Umbilical cord (tissue), 2 donors: ENCODE measurements around the gene POLR2E. TPM values are rescaled to one million over a fixed set of nuclear protein-coding genes. Genes with fewer than 3 reads are reported as not detected.

Experiments used
- DNase-seq: peaks from one replicate; pipeline ENCODE4 v3.0.0-alpha.2; 2015; ENCODE audit warnings: low spot score
- total RNA-seq: library from RNA; depleted of rRNA; stranded (reverse); fragments of >200 nt; gene quantifications from one replicate; pipeline ENCODE4 v1.2.3, GENCODE V29; 2014; ENCODE audit warnings: low replicate concordance; ENCODE audit not compliant: insufficient read depth

POLR2E gene
- total RNA-seq, 1 donor from 2014 or later, result 42.6 TPM

DNA sequence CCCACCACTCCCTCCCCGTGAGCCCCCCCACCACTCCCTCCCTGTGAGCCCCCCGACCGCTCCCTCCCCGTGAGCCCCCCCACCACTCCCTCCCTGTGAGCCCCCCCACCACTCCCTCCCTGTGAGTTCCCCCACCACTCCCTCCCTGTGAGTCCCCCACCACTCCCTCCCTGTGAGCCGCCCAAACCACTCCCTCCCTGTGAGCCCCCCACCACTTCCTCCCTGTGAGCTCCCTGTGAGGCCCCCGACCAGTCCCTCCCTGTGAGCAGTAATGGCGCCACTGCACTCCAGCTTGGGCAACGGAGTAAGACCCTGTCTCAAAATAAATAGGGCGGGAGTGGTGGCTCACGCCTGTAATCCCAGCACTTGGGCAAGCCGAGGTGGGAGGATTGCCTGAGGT, 45.4 kb downstream of the POLR2E start:
- DNase-seq, result no peak

DNA sequence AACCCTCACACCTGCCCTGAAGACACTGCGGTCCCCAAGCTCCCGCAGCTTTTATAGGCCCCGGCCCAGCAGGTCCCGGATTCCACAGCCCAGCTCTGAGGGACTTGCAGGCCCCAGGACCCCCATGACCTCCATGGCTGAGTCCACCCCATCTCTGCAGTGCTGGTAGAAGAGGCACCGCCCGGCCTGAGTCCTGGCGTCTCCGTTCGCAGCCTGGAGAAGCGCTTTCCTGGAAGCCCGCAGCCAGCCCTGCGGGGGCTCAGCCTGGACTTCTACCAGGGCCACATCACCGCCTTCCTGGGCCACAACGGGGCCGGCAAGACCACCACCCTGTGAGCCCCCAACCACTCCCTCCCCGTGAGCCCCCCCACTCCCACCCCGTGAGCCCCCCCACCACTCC, 46.1 kb downstream of the POLR2E start:
- no peak for DNase-seq

DNA sequence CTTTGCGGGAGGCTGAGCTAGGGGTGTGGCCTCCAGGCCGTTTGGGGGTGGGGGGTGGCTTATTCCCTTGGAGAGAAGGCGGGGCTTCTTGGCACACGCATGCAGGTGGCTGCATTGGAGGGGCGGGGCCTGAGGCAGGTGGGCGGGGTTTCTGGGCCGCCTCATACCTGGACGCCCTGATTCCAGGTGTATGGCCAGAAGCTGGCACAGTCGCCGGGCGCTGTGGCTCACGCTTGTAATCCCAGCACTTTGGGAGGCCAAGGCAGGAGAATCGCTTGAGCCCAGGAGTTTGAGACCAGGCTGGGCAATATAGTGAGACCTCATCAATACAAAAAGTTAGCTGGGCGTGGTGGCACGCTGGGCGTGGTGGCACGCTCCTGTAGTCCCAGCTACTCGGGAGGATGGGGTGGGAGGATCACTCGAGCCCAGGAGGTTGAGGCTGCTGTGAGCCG, 47.5 kb downstream of the POLR2E start:
- DNase-seq, result no peak

DNA sequence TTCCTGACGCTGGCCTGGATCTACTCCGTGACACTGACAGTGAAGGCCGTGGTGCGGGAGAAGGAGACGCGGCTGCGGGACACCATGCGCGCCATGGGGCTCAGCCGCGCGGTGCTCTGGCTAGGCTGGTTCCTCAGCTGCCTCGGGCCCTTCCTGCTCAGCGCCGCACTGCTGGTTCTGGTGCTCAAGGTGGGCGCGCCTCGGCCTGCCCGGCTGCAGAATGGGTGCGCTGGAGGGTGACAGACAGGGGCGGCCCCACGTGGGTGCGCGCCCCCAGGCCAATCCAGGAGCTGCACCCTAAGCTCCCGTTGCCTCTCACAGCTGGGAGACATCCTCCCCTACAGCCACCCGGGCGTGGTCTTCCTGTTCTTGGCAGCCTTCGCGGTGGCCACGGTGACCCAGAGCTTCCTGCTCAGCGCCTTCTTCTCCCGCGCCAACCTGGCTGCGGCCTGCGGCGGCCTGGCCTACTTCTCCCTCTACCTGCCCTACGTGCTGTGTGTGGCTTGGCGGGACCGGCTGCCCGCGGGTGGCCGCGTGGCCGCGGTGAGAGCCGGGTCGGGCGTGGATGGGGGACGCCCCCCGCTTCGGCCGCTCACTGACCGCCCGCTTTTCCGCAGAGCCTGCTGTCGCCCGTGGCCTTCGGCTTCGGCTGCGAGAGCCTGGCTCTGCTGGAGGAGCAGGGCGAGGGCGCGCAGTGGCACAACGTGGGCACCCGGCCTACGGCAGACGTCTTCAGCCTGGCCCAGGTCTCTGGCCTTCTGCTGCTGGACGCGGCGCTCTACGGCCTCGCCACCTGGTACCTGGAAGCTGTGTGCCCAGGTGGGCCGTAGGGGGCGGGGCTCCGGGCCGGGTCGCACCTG, 48.1 kb downstream of the POLR2E start:
- DNase-seq, result no peak

DNA sequence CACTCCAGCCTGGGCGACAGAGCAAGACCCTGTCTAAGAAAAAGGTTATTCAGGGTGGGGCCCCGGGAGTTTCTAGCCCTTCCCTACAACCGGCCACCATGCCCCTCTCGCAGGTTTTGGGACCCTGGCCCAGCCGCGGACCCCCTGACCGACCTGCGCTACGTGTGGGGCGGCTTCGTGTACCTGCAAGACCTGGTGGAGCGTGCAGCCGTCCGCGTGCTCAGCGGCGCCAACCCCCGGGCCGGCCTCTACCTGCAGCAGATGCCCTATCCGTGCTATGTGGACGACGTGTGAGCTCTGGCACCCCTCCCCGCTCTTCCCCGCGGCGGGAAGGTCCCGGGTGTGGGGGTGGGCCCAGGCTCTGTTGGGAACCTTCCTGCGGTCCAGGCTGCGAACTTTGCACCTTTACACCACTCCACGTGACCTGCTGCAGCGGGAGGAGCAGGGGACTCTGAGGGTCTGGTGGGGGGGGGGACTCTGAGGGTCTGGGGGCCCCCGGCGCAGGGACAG, 49.0 kb downstream of the POLR2E start:
- no peak for DNase-seq

DNA sequence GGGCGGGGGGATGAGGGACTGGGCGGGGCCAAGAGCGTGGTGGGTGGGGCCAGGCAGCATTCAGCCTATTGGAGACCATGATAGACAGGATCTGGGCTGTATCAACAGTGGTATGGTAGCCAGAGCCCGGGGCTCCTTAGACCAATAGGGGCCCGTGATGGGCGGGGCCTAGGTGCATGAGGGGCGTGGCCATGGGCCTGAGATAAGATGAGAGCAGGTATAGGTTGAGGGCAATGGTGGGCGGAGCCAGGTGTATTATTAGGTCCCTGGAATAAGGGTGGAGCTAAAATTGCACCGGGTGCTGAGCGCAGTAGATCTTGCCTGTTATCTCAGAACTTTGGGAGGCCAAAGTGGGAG, 50.0 kb downstream of the POLR2E start:
- no peak for DNase-seq

DNA sequence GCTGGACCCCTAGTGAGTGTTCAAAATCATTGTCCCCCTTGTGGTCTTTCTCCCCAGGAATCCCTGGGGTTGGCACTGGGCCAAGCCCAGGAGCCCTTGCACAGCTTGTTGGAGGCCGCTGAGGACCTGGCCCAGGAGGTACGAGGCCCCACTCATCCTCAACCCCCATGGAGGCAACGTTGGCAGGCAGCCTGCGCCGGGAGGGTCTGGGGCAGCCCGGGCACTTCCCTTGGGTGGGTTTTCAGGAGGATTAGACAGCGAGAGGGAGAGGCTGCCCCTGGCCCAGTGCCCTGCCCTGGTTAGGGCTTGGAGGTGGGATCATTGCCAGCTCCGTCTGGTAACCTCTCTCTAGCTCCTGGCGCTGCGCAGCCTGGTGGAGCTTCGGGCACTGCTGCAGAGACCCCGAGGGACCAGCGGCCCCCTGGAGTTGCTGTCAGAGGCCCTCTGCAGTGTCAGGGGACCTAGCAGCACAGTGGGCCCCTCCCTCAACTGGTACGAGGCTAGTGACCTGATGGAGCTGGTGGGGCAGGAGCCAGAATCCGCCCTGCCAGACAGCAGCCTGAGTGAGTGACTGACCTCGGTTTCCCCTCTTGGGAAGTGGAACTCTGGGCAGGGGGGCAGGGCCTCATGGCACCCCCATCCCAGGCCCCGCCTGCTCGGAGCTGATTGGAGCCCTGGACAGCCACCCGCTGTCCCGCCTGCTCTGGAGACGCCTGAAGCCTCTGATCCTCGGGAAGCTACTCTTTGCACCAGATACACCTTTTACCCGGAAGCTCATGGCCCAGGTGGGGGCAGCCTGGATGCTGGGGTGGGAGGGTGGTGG, 52.3 kb downstream of the POLR2E start:
- peak; percentile 31 for DNase-seq

DNA sequence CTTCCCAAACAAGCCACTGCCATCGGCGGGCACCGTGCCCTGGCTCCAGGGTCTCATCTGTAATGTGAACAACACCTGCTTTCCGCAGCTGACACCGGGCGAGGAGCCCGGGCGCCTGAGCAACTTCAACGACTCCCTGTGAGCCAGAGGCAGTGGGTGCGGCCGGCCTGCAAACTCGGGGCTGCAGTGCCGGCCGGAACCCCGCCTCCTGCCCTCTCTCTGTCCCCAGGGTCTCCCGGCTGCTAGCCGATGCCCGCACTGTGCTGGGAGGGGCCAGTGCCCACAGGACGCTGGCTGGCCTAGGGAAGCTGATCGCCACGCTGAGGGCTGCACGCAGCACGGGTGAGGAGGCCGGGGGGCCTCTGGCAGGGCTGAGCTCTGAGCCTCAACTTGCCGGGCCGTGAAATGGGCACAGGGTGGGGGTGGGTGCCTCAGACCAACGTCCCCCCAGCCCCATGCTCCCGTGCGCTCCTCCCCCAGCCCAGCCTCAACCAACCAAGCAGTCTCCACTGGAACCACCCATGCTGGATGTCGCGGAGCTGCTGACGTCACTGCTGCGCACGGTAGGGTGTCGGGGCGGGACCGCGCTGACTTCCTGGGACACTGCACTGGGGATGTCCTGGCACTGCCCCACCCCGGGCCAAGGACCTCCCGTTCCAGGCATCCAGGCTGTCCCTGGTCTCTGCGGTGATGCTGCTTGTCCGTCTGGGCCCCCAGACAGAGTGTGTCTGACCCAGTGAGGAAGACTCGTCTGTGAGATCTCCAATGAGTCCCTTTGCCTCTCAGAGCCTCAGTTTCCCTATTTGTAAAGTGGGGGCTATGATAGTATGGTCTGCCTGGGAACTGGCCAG, 53.1 kb downstream of the POLR2E start:
- DNase-seq, result no peak

DNA sequence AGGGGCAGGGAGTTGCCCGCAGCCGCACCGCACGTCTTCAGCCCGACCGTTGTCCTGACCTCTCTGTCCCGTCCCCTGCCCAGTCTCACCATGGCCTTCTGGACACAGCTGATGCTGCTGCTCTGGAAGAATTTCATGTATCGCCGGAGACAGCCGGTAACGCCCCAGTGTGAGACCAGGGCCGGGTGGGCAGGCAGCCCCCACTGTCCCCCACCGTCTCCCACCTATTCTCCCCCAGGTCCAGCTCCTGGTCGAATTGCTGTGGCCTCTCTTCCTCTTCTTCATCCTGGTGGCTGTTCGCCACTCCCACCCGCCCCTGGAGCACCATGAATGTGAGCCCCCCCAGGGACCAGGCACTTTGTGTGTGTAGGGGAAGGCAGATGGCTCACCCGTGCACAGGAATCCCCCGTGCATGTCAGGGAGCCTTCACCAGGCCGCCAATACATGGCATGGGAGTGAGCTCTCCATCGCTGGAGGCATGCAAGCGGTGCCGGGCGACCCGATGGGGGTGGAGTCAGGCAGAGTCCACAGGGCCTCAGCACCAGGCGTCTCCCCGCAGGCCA, 53.8 kb downstream of the POLR2E start:
- DNase-seq, result no peak

DNA sequence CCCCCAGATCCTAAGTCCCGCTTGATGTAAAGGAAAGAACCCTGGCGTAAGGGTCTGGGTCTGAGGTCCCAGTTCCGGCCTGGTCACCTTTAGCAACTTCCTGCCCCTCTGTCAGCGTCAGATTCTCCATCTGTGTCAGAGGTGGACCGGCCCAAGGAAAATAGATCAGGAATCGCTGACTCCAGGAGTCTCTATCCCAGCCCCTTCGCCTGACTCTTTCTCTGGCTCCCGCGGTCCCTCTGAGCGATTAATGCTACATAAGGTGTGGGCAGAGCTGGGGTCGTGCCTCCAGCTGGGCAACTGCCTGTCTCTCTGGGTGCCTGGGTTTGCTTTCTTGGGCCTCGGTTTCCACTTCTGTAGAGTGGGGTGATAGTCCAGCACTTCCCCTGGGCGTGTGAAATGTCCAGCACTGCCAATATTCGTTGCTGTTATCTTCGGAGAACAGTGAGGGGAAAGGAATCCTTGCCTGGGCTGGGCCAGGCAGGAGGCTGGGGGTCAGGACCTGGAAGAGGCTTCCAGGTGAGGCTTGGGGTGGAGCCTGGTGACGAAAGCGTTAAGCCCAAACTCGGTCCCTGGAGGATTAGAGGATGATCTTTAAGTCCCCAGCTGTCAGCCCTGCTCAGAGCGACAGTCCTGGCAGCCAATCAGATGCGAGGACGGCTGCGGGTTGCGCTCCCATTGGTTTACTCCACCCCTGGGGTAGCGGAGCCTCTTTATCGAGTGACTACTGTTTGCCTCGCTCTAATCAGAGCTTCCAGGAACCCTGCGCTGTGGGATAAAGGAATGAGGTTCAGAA, 54.5 kb downstream of the POLR2E start:
- peak; percentile 90 for DNase-seq

DNA sequence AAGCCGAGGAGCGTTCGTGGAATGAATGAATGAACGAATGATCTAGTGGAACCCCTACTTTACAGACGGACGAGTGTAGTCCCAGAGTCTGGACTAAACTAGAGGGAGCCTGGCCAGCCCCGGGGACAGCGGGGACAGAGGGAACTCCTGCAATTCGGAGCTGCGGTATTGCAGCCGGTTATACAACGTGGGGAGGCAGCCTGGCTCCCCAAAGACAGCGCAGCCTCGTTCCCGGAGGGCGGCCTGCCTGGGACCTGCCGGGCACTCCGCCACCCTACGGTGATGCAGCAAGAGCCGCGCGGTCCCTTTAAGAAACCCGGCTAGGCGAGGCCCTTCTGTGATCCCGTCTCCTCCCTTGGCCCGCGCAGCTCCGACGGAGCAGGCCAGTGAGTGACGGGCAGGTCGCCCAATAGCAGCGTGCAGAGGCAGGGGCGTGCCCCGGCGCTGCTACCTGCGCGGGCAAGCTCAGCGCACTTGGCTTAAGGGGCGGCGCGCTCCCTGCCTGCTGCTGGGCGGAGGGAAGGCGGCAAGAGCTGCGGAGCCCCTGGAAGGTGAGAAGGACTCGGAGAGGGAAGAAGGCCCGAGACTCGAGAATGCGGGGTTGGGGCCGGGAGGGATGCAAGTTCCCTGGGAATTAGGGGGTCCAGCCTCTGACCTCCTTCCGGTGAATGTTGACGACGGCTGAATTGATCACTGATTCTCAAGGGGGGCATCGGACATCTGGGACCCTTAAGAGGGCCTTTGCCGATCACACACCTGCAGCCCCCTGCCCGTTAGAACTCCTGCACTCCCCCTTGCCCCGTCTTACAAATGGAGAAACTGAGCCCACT, 55.3 kb downstream of the POLR2E start, which contains the start of gene ABCA7:
TSS of gene ABCA7 (plus strand) at position 462 of the 830 bp plus-strand sequence. CDS start 1,255 bp downstream, outside the sequence.
- peak; percentile 98 for DNase-seq

DNA sequence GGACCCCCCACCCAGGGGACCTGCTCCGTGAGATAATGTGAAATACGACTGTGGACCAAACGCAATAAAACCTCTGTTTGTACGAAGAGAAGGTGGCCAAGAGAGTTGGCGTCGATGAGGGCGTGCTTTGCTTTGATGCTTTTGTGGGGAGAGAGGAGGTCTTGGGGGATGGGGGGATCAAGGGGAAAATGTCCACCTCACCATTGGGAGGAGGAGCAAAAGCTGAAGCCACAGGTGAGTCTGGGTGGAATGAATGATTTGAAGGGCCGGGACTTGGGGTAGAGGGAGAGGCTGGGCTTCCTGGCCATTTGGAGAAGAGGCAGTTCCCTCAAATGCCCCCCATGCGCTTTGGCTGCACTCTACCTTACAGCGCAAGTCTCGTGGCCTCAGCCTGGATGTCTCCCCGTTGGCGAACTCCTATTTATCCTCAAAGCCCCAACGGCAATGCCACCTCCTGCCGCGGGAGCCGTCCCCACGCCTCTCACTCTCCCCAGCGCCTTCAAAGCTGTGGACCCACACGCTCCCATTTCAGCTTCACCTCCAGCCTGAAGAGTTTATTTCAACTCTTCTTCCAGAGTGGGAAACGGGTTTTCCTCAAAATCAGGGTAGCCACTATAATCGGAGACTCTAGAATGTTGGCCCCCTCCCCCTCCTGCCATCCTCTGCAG, 56.1 kb downstream of the POLR2E start:
- no peak for DNase-seq

DNA sequence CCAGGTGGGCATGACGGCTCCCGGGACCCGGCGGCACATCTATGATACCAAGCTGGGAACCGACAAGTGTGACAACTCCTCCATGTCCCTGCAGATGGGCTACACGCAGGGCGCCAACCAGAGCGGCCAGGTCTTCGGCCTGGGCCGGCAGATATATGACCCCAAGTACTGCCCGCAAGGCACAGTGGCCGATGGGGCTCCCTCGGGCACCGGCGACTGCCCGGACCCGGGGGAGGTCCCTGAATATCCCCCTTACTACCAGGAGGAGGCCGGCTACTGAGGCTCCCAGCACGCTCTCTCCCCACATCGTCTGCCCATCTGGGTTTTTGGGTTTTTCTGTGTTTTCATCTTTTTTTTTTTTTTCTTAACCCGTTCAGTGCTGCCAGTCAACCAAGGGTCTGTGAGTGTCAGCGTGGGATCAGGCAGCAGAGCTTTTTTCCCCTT, 57.5 kb downstream of the POLR2E start:
- DNase-seq, result no peak

Other genes starting within 250 kb of the POLR2E start
- not detected for gene ELANE, start 243.1 kb downstream of the POLR2E start, total RNA-seq
- gene CFD, start 235.7 kb downstream of the POLR2E start, total RNA-seq, result 35.2 TPM
- gene MED16, start 202.2 kb downstream of the POLR2E start, total RNA-seq, result 36.1 TPM
- not detected for gene RNU6-9, start 201.9 kb downstream of the POLR2E start, total RNA-seq
- gene R3HDM4, start 182.2 kb downstream of the POLR2E start, total RNA-seq, result 44.3 TPM
- not detected for gene KISS1R, start 178.0 kb downstream of the POLR2E start, total RNA-seq
- gene ARID3A, start 169.3 kb downstream of the POLR2E start, total RNA-seq, result 37.1 TPM
- gene WDR18, start 111.0 kb downstream of the POLR2E start, total RNA-seq, result 67.9 TPM
- gene GRIN3B, start 95.0 kb downstream of the POLR2E start, total RNA-seq, result not detected
- gene TMEM259, start 74.3 kb downstream of the POLR2E start, total RNA-seq, result 54.4 TPM
- not detected for gene RNU6-2, start 73.9 kb downstream of the POLR2E start, total RNA-seq
- gene CNN2, start 68.8 kb downstream of the POLR2E start, total RNA-seq, result 120 TPM
- gene ABCA7, start 55.3 kb downstream of the POLR2E start, total RNA-seq, result 2.2 TPM
- gene ARHGAP45, start 28.2 kb downstream of the POLR2E start, total RNA-seq, result 15.6 TPM
- 169 TPM for gene GPX4, start 8.6 kb upstream of the POLR2E start, total RNA-seq
- 21.7 TPM for gene SBNO2, start 78.9 kb upstream of the POLR2E start, total RNA-seq
- 60.4 TPM for gene STK11, start 110.4 kb upstream of the POLR2E start, total RNA-seq
- not detected for gene CBARP, start 142.6 kb upstream of the POLR2E start, total RNA-seq
- 24.8 TPM for gene ATP5F1D, start 146.4 kb upstream of the POLR2E start, total RNA-seq
- gene MIDN, start 153.2 kb upstream of the POLR2E start, total RNA-seq, result 16.6 TPM
- 319 TPM for gene CIRBP, start 174.0 kb upstream of the POLR2E start, total RNA-seq
- gene FAM174C, start 180.2 kb upstream of the POLR2E start, total RNA-seq, result 1.7 TPM
- gene EFNA2, start 190.5 kb upstream of the POLR2E start, total RNA-seq, result not detected